Inferior parietal cortex (tissue), 1 donor: ENCODE results near the gene RBM19.
"Not testable (repeated sequence)": the region's sequence is repeated elsewhere in the genome, so short reads cannot be mapped to it uniquely, and the experiment has no call there.

Source experiments
- DNase-seq: peaks from one replicate; pipeline ENCODE4 v3.0.0-alpha.2; 2016; ENCODE audit errors: extremely low spot score

Gene RBM19

GRCh38 chr12:113905829-113906228 is 60.3 kb downstream of the RBM19 start:
- no peak for DNase-seq

GRCh38 chr12:113903381-113903863 is 62.7 kb downstream of the RBM19 start:
- DNase-seq, result no peak

- DNase-seq, result not testable (repeated sequence)
These were observed 64.8 kb downstream of the RBM19 start for GRCh38 chr12:113901319-113901718.

GRCh38 chr12:113900716-113901115 is 65.4 kb downstream of the RBM19 start:
- DNase-seq, result no peak

GRCh38 chr12:113899561-113900471 is 66.3 kb downstream of the RBM19 start:
- peak; percentile 18 for DNase-seq

GRCh38 chr12:113899042-113899560 is 67.0 kb downstream of the RBM19 start:
- DNase-seq, result no peak

GRCh38 chr12:113898466-113898865 is 67.7 kb downstream of the RBM19 start:
- no peak for DNase-seq

- no peak for DNase-seq
These were observed 68.7 kb downstream of the RBM19 start for GRCh38 chr12:113897406-113897805.

- no peak for DNase-seq
These were observed 69.3 kb downstream of the RBM19 start for GRCh38 chr12:113896841-113897240.

GRCh38 chr12:113896194-113896593 is 69.9 kb downstream of the RBM19 start:
- DNase-seq, result no peak

- DNase-seq, result no peak
These were observed 70.9 kb downstream of the RBM19 start for GRCh38 chr12:113895176-113895575.

GRCh38 chr12:113894697-113895096 is 71.4 kb downstream of the RBM19 start:
- DNase-seq, result no peak

- DNase-seq, result no peak
These were observed 72.9 kb downstream of the RBM19 start for GRCh38 chr12:113893221-113893620.

GRCh38 chr12:113892556-113892955 is 73.6 kb downstream of the RBM19 start:
- no peak for DNase-seq

GRCh38 chr12:113891739-113892520 is 74.2 kb downstream of the RBM19 start:
- DNase-seq, result no peak

- no peak for DNase-seq
These were observed 74.9 kb downstream of the RBM19 start for GRCh38 chr12:113891167-113891692.

- peak; percentile 36 for DNase-seq
These were observed 76.1 kb downstream of the RBM19 start for GRCh38 chr12:113889891-113890581.

GRCh38 chr12:113889076-113889475 is 77.0 kb downstream of the RBM19 start:
- DNase-seq, result no peak

- DNase-seq, result no peak
These were observed 77.7 kb downstream of the RBM19 start for GRCh38 chr12:113888435-113888834.

GRCh38 chr12:113887906-113888305 is 78.2 kb downstream of the RBM19 start:
- no peak for DNase-seq

- DNase-seq, result no peak
These were observed 79.4 kb downstream of the RBM19 start for GRCh38 chr12:113886721-113887120.
